G401.6 (cell line): ENCODE measurements around the gene NR1D1.

ENCODE experiments used
- FAIRE-seq: peaks from 2 replicates; lab custom pipeline; 2012; peaks lifted over from hg19 to GRCh38; lab: Jason Lieb, UNC

Gene NR1D1

GRCh38 chr17:40062329-40063186 lies 37.8 kb downstream of the NR1D1 start, which contains the start of gene THRA:
THRA (plus strand) TSS chr17:40062965; CDS start chr17:40074489, 11,524 bp downstream.
- FAIRE-seq, result no peak

- FAIRE-seq, result no peak
Observed at GRCh38 chr17:40061609-40062038, 38.8 kb downstream of the NR1D1 start.

- no peak for FAIRE-seq
Observed at GRCh38 chr17:40060887-40061608, 39.3 kb downstream of the NR1D1 start.

- no peak for FAIRE-seq
Observed at GRCh38 chr17:40059729-40060475, 40.5 kb downstream of the NR1D1 start.

GRCh38 chr17:40058865-40059264 lies 41.5 kb downstream of the NR1D1 start:
- FAIRE-seq, result no peak

- FAIRE-seq, result no peak
Observed at GRCh38 chr17:40058186-40058784, 42.1 kb downstream of the NR1D1 start.

- FAIRE-seq, result no peak
Observed at GRCh38 chr17:40056379-40057015, 43.9 kb downstream of the NR1D1 start.
